Trophoblast cell (in vitro differentiated cells and primary cell): Measurements from ENCODE around the gene TEF.

Source experiments
- DNase-seq, 2 donors: peaks; one replicate each; pipeline ENCODE4 v3.0.0-alpha.2; 2016
- H2AFZ ChIP-seq: 2 replicates; pipeline ENCODE4 v1.6.1; 2013; ENCODE audit warnings: low read length, moderate library complexity, mild to moderate bottlenecking; ENCODE audit not compliant: insufficient read depth, poor library complexity
- H2AK5ac ChIP-seq: 2 replicates; pipeline ENCODE4 v1.6.1; 2013; ENCODE audit warnings: mild to moderate bottlenecking, low read length
- H2BK120ac ChIP-seq: 2 replicates; pipeline ENCODE4 v1.6.1; 2013; ENCODE audit warnings: low read length, mild to moderate bottlenecking, moderate library complexity; ENCODE audit not compliant: insufficient read depth, poor library complexity
- H2BK12ac ChIP-seq: 2 replicates; pipeline ENCODE4 v1.6.1; 2013; ENCODE audit warnings: mild to moderate bottlenecking, low read length, moderate library complexity
- H2BK5ac ChIP-seq: 2 replicates; pipeline ENCODE4 v1.6.1; 2013; ENCODE audit warnings: low read length, low read depth, moderate library complexity, mild to moderate bottlenecking; ENCODE audit not compliant: poor library complexity
- H3K14ac ChIP-seq: 2 replicates; pipeline ENCODE4 v1.6.1; 2013; ENCODE audit warnings: mild to moderate bottlenecking, low read length
- H3K18ac ChIP-seq: 2 replicates; pipeline ENCODE4 v1.6.1; 2013; ENCODE audit warnings: mild to moderate bottlenecking, low read length
- H3K23ac ChIP-seq: 2 replicates; pipeline ENCODE4 v1.6.1; 2013; ENCODE audit warnings: low read length
- H3K27ac ChIP-seq: 2 replicates; pipeline ENCODE4 v1.5.1; 2013; ENCODE audit warnings: low read depth, mild to moderate bottlenecking, inconsistent platforms, low read length, moderate library complexity
- H3K27me3 ChIP-seq: 2 replicates; pipeline ENCODE4 v1.6.1; 2013; ENCODE audit warnings: inconsistent platforms, mild to moderate bottlenecking, low read length, moderate library complexity; ENCODE audit not compliant: insufficient read depth
- H3K36me3 ChIP-seq, 2 experiments: 1 replicate in 1 of 2; 2 replicates in 1 of 2; pipeline ENCODE4 v1.6.1; 2013; ENCODE audit warnings: low read length in 2 of 2, mild to moderate bottlenecking in 2 of 2, moderate library complexity in 1 of 2; ENCODE audit not compliant: insufficient read depth in 2 of 2, control insufficient read depth in 1 of 2
- H3K4ac ChIP-seq: 2 replicates; pipeline ENCODE4 v1.6.1; 2013; ENCODE audit warnings: low read depth, mild to moderate bottlenecking, low read length, moderate library complexity
- H3K4me1 ChIP-seq, 2 experiments: 1 replicate in 1 of 2; 2 replicates in 1 of 2; pipeline ENCODE4 v1.6.1; 2013; ENCODE audit warnings: low read length in 2 of 2, mild to moderate bottlenecking in 2 of 2, moderate library complexity in 1 of 2; ENCODE audit not compliant: insufficient read depth in 2 of 2, control insufficient read depth in 1 of 2
- H3K4me2 ChIP-seq: 2 replicates; pipeline ENCODE4 v1.6.1; 2013; ENCODE audit warnings: inconsistent platforms, mild to moderate bottlenecking, low read length, moderate library complexity
- H3K4me3 ChIP-seq: 2 replicates; pipeline ENCODE4 v1.5.1; 2013; ENCODE audit warnings: mild to moderate bottlenecking, low read depth, low read length, inconsistent platforms
- H3K79me1 ChIP-seq: one replicate; pipeline ENCODE4 v1.6.1; 2013; ENCODE audit warnings: low read length
- H3K79me2 ChIP-seq: 2 replicates; pipeline ENCODE4 v1.6.1; 2013; ENCODE audit warnings: low read length, mild to moderate bottlenecking; ENCODE audit not compliant: control insufficient read depth, insufficient read depth, poor library complexity
- H3K9ac ChIP-seq: 2 replicates; pipeline ENCODE4 v1.6.1; 2013; ENCODE audit warnings: mild to moderate bottlenecking, low read length
- H3K9me3 ChIP-seq: 2 replicates; pipeline ENCODE4 v1.6.1; 2013; ENCODE audit warnings: low read depth, mild to moderate bottlenecking, control low read depth, inconsistent platforms, low read length; ENCODE audit not compliant: insufficient read depth
- H4K12ac ChIP-seq: 2 replicates; pipeline ENCODE4 v1.6.1; 2013; ENCODE audit warnings: low read depth, mild to moderate bottlenecking, low read length, moderate library complexity
- H4K8ac ChIP-seq: 2 replicates; pipeline ENCODE4 v1.6.1; 2013; ENCODE audit warnings: low read depth, mild to moderate bottlenecking, low read length, moderate library complexity
- H4K91ac ChIP-seq: one replicate; pipeline ENCODE4 v1.6.1; 2013; ENCODE audit warnings: low read depth, mild to moderate bottlenecking, low read length, moderate library complexity
- WGBS: extraction: QIAGEN DNeasy Blood & Tissue Kit; methylation state at CpG from one replicate; pipeline ENCODE4 v1.1.7; 2013; ENCODE audit warnings: missing lambda C conversion rate; ENCODE audit not compliant: insufficient read length, insufficient coverage; ENCODE audit errors: extremely low coverage; 5-methylcytosine and 5-hydroxymethylcytosine counted together

TEF gene

GRCh38 chr22:41369424-41369745 lies 12.4 kb upstream of the TEF start:
- H3K14ac ChIP-seq = no peak overlapping the region
- no CpG with 5 or more reads among the region's 3 CpGs for WGBS
- H3K27ac ChIP-seq = no peak overlapping the region
- no peak overlapping the region for H2AFZ ChIP-seq
- H3K4me3 ChIP-seq = no peak overlapping the region
- no peak overlapping the region for H4K91ac ChIP-seq
- no peaks in the 10 kb centered on the region for H3K36me3 ChIP-seq
- H3K4me1 ChIP-seq = no peaks in the 10 kb centered on the region
- H2BK12ac ChIP-seq = no peak overlapping the region
- H3K79me2 ChIP-seq = no peaks in the 10 kb centered on the region
- H3K9me3 ChIP-seq = peaks cover 2% of the 10 kb centered on the region
- H3K9ac ChIP-seq = no peak overlapping the region
- H3K4me2 ChIP-seq = no peak overlapping the region
- H4K12ac ChIP-seq = no peak overlapping the region
- H3K27me3 ChIP-seq = no peaks in the 10 kb centered on the region
- H2BK120ac ChIP-seq = no peak overlapping the region
- no peak overlapping the region for H2AK5ac ChIP-seq
- H3K79me1 ChIP-seq = no peaks in the 10 kb centered on the region
- H3K4ac ChIP-seq = no peak overlapping the region
- no peak overlapping the region for H3K23ac ChIP-seq
- H2BK5ac ChIP-seq = no peak overlapping the region
- H4K8ac ChIP-seq = no peak overlapping the region
- H3K18ac ChIP-seq = no peak overlapping the region
- no peak for DNase-seq

- H3K23ac ChIP-seq = peak overlapping the region; percentile 7
- H3K4me2 ChIP-seq = no peak overlapping the region
- no peak overlapping the region for H3K9ac ChIP-seq
- H3K27ac ChIP-seq = no peak overlapping the region
- no peaks in the 10 kb centered on the region for H3K27me3 ChIP-seq
- H3K18ac ChIP-seq = no peak overlapping the region
- H2BK120ac ChIP-seq = no peak overlapping the region
- no peak overlapping the region for H4K8ac ChIP-seq
- no peak overlapping the region for H3K4me3 ChIP-seq
- H3K79me2 ChIP-seq = no peaks in the 10 kb centered on the region
- no CpG with 5 or more reads among the region's 9 CpGs for WGBS
- H3K4me1 ChIP-seq = no peaks in the 10 kb centered on the region
- no peak overlapping the region for H3K14ac ChIP-seq
- no peak for DNase-seq
- H2BK5ac ChIP-seq = no peak overlapping the region
- no peak overlapping the region for H2BK12ac ChIP-seq
- H4K12ac ChIP-seq = no peak overlapping the region
- no peak overlapping the region for H3K4ac ChIP-seq
- H3K36me3 ChIP-seq = no peaks in the 10 kb centered on the region
- no peak overlapping the region for H2AFZ ChIP-seq
- H4K91ac ChIP-seq = no peak overlapping the region
- H3K79me1 ChIP-seq = no peaks in the 10 kb centered on the region
- no peak overlapping the region for H2AK5ac ChIP-seq
- H3K9me3 ChIP-seq = peaks cover 2% of the 10 kb centered on the region
Observed at GRCh38 chr22:41369837-41370236, 11.9 kb upstream of the TEF start.

GRCh38 chr22:41377846-41378245 lies 3.9 kb upstream of the TEF start:
- no peak overlapping the region for H4K12ac ChIP-seq
- no peak overlapping the region for H3K14ac ChIP-seq
- H2BK5ac ChIP-seq = no peak overlapping the region
- peaks cover 9% of the 10 kb centered on the region for H3K79me1 ChIP-seq
- no peak for DNase-seq
- H3K18ac ChIP-seq = no peak overlapping the region
- H3K9ac ChIP-seq = no peak overlapping the region
- no peak overlapping the region for H3K4me2 ChIP-seq
- no peak overlapping the region for H2BK120ac ChIP-seq
- no peaks in the 10 kb centered on the region for H3K36me3 ChIP-seq
- 100% methylated on average over 1 of the region's 6 CpGs for WGBS
- no peaks in the 10 kb centered on the region for H3K27me3 ChIP-seq
- no peak overlapping the region for H3K4me3 ChIP-seq
- peaks cover 8 to 14% of the 10 kb centered on the region in 2 experiments for H3K4me1 ChIP-seq
- H3K9me3 ChIP-seq = no peaks in the 10 kb centered on the region
- H2AFZ ChIP-seq = no peak overlapping the region
- H3K79me2 ChIP-seq = peaks cover 2% of the 10 kb centered on the region
- no peak overlapping the region for H4K8ac ChIP-seq
- H3K4ac ChIP-seq = no peak overlapping the region
- H3K27ac ChIP-seq = no peak overlapping the region
- H3K23ac ChIP-seq = no peak overlapping the region
- H2BK12ac ChIP-seq = no peak overlapping the region
- no peak overlapping the region for H4K91ac ChIP-seq
- no peak overlapping the region for H2AK5ac ChIP-seq

GRCh38 chr22:41380993-41381328 lies 781 bp upstream of the TEF start:
- Histone ChIP-seq H3K4me1 (peaks cover 8 to 14% of the 10 kb centered on the region in 2 experiments), H4K12ac (peak overlapping the region; percentile 57), H3K27ac (peak overlapping the region; percentile 24), H3K9ac (no peak overlapping the region), H2BK12ac (peak overlapping the region; percentile 42), H3K4me3 (peak overlapping the region; percentile 75), H2BK120ac (peak overlapping the region; percentile 88), H3K27me3 (no peaks in the 10 kb centered on the region), H3K14ac (peak overlapping the region; percentile 94), H2AK5ac (no peak overlapping the region), H3K4me2 (peak overlapping the region; percentile 88), H3K36me3 (no peaks in the 10 kb centered on the region), H3K9me3 (no peaks in the 10 kb centered on the region), H3K79me2 (peaks cover 2% of the 10 kb centered on the region), H3K4ac (no peak overlapping the region), H2AFZ (peak overlapping the region; percentile 96), H3K23ac (no peak overlapping the region), H2BK5ac (peak overlapping the region; percentile 86), H3K18ac (peak overlapping the region; percentile 78), H4K8ac (peak overlapping the region; percentile 74), H4K91ac (peak overlapping the region; percentile 90), H3K79me1 (peaks cover 9% of the 10 kb centered on the region)
- WGBS = no CpG with 5 or more reads among the region's 22 CpGs
- DNase-seq = peak; percentile 53 to 58
